Sigmoid colon (tissue), 4 donors: ENCODE results near the gene FAM240B.

Experiments used
- CTCF ChIP-seq, 4 experiments: fragments of 450-650 bp in 3 of 4; fragments of 200-600 bp in 1 of 4; IDR thresholded peaks; one replicate each; pipeline ENCODE4 v1.5.1; 2016 to 2019; ENCODE audit warnings: antibody characterized with exemption in 4 of 4, mild to moderate bottlenecking in 3 of 4, moderate library complexity in 2 of 4
- EP300 ChIP-seq, 4 donors: sonication (generic); formaldehyde crosslinking; IDR thresholded peaks; one replicate each; pipeline ENCODE4 v1.6.1; 2017; ENCODE audit warnings: antibody characterized with exemption in 4 of 4
- POLR2A ChIP-seq, 2 donors: fragments of 450-650 bp; IDR thresholded peaks; one replicate each; pipeline ENCODE4 v1.6.1; 2016; ENCODE audit warnings: antibody characterized with exemption in 2 of 2, mild to moderate bottlenecking in 2 of 2, moderate library complexity in 2 of 2
- POLR2AphosphoS5 ChIP-seq, 4 donors: sonication (generic); formaldehyde crosslinking; IDR thresholded peaks; one replicate each; pipeline ENCODE4 v1.6.1; 2017; ENCODE audit warnings: antibody characterized with exemption in 4 of 4

GRCh38 chr9:38650564-38650963 is 69.4 kb downstream of the FAM240B start:
- no peak for TF ChIP-seq POLR2A (IDR thresholded peaks at IDR 0.05)
- TF ChIP-seq CTCF (IDR thresholded peaks at IDR 0.05), result no peak
- no peak for TF ChIP-seq EP300 (IDR thresholded peaks at IDR 0.05)
- TF ChIP-seq POLR2AphosphoS5 (IDR thresholded peaks at IDR 0.05), result no peak
